OCI-LY3 (cell line): ENCODE results near the gene PPP3CA.

Experiments used
- H2AFZ ChIP-seq: fragments of 200-600, 300-600 bp; shearing (Covaris generic); 2 replicates; pipeline ENCODE4 v1.6.0; 2014; ENCODE audit warnings: antibody characterized with exemption, low read depth, low read length
- H3K27ac ChIP-seq: fragments of 200-600, 300-600 bp; sonication (generic); 2 replicates; pipeline ENCODE4 v1.5.1; 2014; ENCODE audit warnings: mild to moderate bottlenecking, low read length, moderate library complexity, mixed read lengths
- H3K27me3 ChIP-seq: fragments of 200-600, 300-600 bp; sonication (generic); 2 replicates; pipeline ENCODE4 v1.6.1; 2014; ENCODE audit warnings: low read depth, low read length, mixed read lengths
- H3K36me3 ChIP-seq: fragments of 200-600, 300-600 bp; sonication (generic); replicated peaks from 2 replicates; pipeline ENCODE3; 2014; ENCODE audit warnings: low read depth, low read length, mixed read lengths
- H3K4me1 ChIP-seq: fragments of 300-600, 200-600 bp; sonication (generic); 2 replicates; pipeline ENCODE4 v1.6.1; 2014; ENCODE audit warnings: low read length, mixed read lengths
- H3K4me2 ChIP-seq: fragments of 200-600, 300-600 bp; sonication (generic); 2 replicates; pipeline ENCODE4 v1.6.1; 2014; ENCODE audit warnings: low read length, mixed read lengths
- H3K4me3 ChIP-seq: fragments of 300-600, 200-600 bp; sonication (generic); 2 replicates; pipeline ENCODE4 v1.5.1; 2014; ENCODE audit warnings: antibody characterized with exemption, mild to moderate bottlenecking, low read length, moderate library complexity
- H3K79me2 ChIP-seq: fragments of 300-600, 200-600 bp; shearing (Covaris generic); 2 replicates; pipeline ENCODE4 v1.6.1; 2014; ENCODE audit warnings: mild to moderate bottlenecking, low read length, mixed read lengths
- H3K9ac ChIP-seq: fragments of 300-600, 200-600 bp; shearing (Covaris generic); 2 replicates; pipeline ENCODE4 v1.6.0; 2014; ENCODE audit warnings: mild to moderate bottlenecking, low read length, moderate library complexity
- H3K9me3 ChIP-seq: fragments of 200-600, 300-600 bp; shearing (Covaris generic); 2 replicates; pipeline ENCODE4 v1.6.1; 2014; ENCODE audit warnings: low read length, mixed read lengths; ENCODE audit not compliant: insufficient read depth
- H4K20me1 ChIP-seq: fragments of 200-600, 300-600 bp; sonication (generic); 2 replicates; pipeline ENCODE4 v1.6.1; 2016; ENCODE audit warnings: low read length, mixed read lengths; ENCODE audit not compliant: insufficient read depth
- EZH2phosphoT487 ChIP-seq: fragments of 200-600 bp; shearing (Covaris generic); IDR thresholded peaks from 2 replicates; pipeline ENCODE4 v1.6.1; 2018; ENCODE audit warnings: antibody characterized with exemption, mixed run types, low read depth
- TF ChIP-seq, protein P1 (sequence below): fragments of 200-600, 300-600 bp; sonication (generic); IDR thresholded peaks from 2 replicates; pipeline ENCODE4 v1.5.1; 2014; ENCODE audit warnings: antibody characterized with exemption, low read length, low read depth

Gene PPP3CA

DNA sequence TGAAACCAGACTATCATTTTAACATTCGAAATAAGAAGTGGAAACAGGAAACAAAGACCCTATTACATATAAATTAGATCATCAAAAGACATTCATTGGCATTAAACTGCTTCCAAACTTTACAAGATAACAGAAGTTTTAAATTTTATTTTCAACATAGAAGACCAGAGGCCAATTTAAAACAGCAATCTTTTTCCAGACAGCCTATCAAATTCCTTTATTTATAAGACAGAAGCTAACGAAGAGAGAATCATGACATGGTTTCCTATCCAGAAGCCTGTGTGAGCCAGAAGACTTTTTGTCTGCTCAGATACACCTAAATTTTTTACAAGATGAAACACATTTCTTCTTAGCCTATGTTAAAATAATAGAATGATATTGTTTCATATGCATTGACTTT lies 291.9 kb downstream of the PPP3CA start:
- Histone ChIP-seq H3K4me1 (no peaks in the 10 kb centered on the region), H3K79me2 (no peaks in the 10 kb centered on the region), H3K27ac (no peak overlapping the region), H2AFZ (no peak overlapping the region), H3K9ac (no peak overlapping the region), H3K36me3 (no peaks in the 10 kb centered on the region), H3K9me3 (no peaks in the 10 kb centered on the region), H3K4me2 (no peak overlapping the region), H4K20me1 (no peaks in the 10 kb centered on the region), H3K27me3 (no peaks in the 10 kb centered on the region), H3K4me3 (no peak overlapping the region)
- TF ChIP-seq, protein P1, sequence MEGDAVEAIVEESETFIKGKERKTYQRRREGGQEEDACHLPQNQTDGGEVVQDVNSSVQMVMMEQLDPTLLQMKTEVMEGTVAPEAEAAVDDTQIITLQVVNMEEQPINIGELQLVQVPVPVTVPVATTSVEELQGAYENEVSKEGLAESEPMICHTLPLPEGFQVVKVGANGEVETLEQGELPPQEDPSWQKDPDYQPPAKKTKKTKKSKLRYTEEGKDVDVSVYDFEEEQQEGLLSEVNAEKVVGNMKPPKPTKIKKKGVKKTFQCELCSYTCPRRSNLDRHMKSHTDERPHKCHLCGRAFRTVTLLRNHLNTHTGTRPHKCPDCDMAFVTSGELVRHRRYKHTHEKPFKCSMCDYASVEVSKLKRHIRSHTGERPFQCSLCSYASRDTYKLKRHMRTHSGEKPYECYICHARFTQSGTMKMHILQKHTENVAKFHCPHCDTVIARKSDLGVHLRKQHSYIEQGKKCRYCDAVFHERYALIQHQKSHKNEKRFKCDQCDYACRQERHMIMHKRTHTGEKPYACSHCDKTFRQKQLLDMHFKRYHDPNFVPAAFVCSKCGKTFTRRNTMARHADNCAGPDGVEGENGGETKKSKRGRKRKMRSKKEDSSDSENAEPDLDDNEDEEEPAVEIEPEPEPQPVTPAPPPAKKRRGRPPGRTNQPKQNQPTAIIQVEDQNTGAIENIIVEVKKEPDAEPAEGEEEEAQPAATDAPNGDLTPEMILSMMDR: no peak
- no peak for TF ChIP-seq EZH2phosphoT487

DNA sequence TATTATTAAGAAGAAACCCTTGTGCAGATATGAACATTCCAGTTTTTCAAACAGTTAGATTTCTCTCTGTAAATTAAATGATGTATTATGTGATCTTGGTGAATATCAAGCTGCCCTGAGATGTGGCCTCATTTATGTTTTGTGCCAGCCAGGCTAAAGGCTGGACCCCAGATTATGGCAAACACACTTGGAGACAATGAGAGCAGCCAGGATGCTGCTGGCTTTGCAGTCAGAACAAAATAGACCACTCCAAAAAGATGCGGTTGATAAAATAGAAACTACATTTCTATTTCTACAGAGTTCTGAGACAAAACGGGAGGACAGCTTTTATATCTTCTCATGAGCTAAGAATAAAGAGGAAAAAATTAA lies 296.5 kb downstream of the PPP3CA start:
- TF ChIP-seq, protein P1: no peak
- TF ChIP-seq EZH2phosphoT487: no peak

DNA sequence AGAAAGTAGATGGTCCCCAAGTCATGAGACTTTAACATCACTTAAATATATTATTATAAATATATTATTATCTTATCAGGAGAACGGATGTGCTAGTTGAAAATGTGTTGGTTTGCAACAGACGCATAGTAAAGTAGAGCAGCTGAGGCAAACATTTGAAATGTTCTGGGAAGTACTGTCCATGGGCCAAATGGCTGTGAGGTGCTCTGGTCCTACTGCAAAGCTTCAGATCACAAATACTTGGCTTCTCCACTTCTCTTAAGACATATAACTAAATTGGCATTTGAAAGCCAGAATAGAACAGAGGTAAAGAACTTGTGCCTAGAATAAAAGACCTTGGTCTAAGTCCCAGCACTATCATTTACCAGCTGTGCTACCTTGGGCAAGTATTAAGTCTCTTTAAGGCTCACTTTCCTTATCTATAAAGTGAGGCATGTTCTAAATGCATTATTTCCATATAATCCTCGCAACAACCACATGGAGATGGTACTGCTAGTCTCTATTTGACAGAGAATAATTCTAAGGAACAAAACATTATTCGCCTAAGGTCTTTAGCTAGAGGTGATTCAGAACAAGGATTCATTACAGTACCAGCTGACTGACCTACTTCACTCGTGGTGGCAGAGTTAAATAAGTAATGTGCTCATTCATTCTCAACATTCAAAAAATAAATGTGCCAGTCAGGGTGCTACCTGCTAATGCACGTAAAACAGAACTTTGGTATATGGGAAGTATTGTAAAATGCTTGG lies 297.1 kb downstream of the PPP3CA start:
- no peak for TF ChIP-seq EZH2phosphoT487
- TF ChIP-seq, protein P1: no peak
- Histone ChIP-seq H3K27me3 (no peaks in the 10 kb centered on the region), H3K4me1 (no peaks in the 10 kb centered on the region), H3K4me3 (no peak overlapping the region), H2AFZ (no peak overlapping the region), H3K79me2 (no peaks in the 10 kb centered on the region), H3K4me2 (no peak overlapping the region), H3K9ac (no peak overlapping the region), H3K27ac (no peak overlapping the region), H4K20me1 (no peaks in the 10 kb centered on the region), H3K36me3 (no peaks in the 10 kb centered on the region), H3K9me3 (no peaks in the 10 kb centered on the region)

More for the DNA sequence above, 296.5 kb downstream of the PPP3CA start:
- no peaks in the 10 kb centered on the region for H4K20me1 ChIP-seq
- H3K27ac ChIP-seq: no peak overlapping the region
- H3K4me1 ChIP-seq: no peaks in the 10 kb centered on the region
- H3K4me2 ChIP-seq: no peak overlapping the region
- H3K27me3 ChIP-seq: no peaks in the 10 kb centered on the region
- no peaks in the 10 kb centered on the region for H3K9me3 ChIP-seq
- H3K4me3 ChIP-seq: no peak overlapping the region
- no peaks in the 10 kb centered on the region for H3K36me3 ChIP-seq
- H3K79me2 ChIP-seq: no peaks in the 10 kb centered on the region
- H3K9ac ChIP-seq: no peak overlapping the region
- H2AFZ ChIP-seq: no peak overlapping the region

DNA sequence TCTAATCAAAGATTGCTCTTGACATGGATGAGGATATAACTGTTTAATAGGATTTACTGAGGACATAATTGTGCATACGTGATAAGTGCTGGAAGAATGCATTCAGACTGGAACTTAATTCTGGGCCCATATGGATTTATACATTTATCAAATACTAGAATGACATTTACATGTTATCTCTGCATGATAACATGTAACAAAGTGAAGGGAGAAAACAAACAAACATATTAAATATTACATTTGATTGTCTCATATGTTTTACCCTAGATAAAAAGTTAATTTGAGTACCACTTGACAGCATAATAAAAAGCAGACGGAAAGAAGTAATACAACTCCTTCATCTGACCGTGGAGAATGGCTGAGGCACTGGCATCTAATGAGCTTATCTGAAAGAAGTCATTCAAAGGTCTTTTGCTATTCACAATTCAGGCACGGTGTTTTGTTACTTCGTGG lies 297.8 kb downstream of the PPP3CA start:
- TF ChIP-seq EZH2phosphoT487: no peak
- TF ChIP-seq, protein P1: no peak
- H3K4me1 ChIP-seq: no peaks in the 10 kb centered on the region
- H3K9ac ChIP-seq: no peak overlapping the region
- no peaks in the 10 kb centered on the region for H3K79me2 ChIP-seq
- H2AFZ ChIP-seq: no peak overlapping the region
- H3K4me3 ChIP-seq: no peak overlapping the region
- no peaks in the 10 kb centered on the region for H3K36me3 ChIP-seq
- no peaks in the 10 kb centered on the region for H4K20me1 ChIP-seq
- no peaks in the 10 kb centered on the region for H3K27me3 ChIP-seq
- H3K4me2 ChIP-seq: no peak overlapping the region
- no peak overlapping the region for H3K27ac ChIP-seq
- no peaks in the 10 kb centered on the region for H3K9me3 ChIP-seq
